ENCODE data around the gene DLEC1.
"Not testable (repeated sequence)": the region's sequence is repeated elsewhere in the genome, so short reads cannot be mapped to it uniquely, and the experiment has no call there.

Gene DLEC1

DNA sequence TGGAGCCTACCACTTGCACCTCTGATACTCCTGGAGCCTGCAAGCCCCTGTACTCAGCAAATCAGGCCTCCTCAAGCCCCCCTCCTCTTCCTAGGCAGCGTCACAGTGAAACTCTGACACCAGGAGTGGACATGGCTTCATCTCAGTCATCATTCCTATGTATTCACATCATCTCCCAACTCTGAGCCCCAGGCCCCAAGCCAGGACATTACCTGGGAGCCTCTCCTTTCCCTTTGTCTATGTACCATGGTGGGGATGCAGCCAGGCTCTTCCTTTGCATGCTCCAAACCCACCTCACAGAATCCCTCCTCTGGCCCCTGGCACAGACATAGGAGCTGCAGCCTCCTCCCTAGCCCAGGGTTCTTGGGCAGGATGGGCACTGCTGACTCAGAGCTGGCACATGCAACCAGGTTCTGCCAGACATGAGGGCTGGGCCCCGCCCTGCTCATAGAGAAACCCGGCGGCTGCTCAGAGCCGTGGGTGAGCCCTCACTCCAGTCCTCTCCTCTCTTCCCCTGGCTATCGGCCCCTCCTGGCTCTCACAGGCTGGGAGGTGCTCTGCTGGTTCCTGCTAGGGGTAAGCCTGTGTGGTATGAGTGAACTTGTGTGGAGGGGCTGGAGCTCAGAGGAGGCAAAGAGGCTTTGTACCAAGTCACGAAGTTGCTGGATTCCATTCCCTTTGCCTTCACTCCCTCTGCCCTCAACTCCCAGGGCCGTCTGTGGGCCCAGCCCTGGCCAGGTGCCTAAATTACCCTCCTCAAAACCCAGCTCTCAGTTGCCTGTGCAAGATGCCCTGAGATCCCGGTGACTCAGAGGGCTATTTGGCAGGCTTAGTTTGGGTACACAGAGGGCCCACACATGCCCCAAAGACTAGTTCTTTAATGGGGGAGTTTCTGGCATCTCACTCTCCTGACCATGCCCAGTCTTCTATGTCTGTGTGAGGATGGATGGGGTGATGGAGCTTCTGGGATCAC is 7.7 kb upstream of the DLEC1 start:
- Histone ChIP-seq H3K9me3 (ENCODE audit: insufficient read depth, low read length) (no peaks in the 10 kb centered on the region), H3K27me3 (ENCODE audit: low read length) (no peaks in the 10 kb centered on the region), H3K4me2 (ENCODE audit: low read depth, low read length, poor library complexity, severe bottlenecking) (no peak overlapping the region), H4K20me1 (ENCODE audit: low read depth, low read length) (no peaks in the 10 kb centered on the region), H3F3A (ENCODE audit: insufficient read depth) (no peaks in the 10 kb centered on the region), H3K9ac (ENCODE audit: low read length) (no peak overlapping the region), H3K4me3 (ENCODE audit: insufficient read depth, low read length, poor library complexity, severe bottlenecking) (no peak overlapping the region), H3K79me2 (ENCODE audit: insufficient read depth, low read length) (no peaks in the 10 kb centered on the region), H3K9me2 (replicated peaks; ENCODE audit: insufficient read depth, low read length) (no peaks in the 10 kb centered on the region), H3K27ac (ENCODE audit: low read depth, low read length) (no peak overlapping the region), H3K36me3 (ENCODE audit: low read length) (no peaks in the 10 kb centered on the region), H2AFZ (ENCODE audit: low read depth, low read length, severe bottlenecking) (no peak overlapping the region)
- TF ChIP-seq, protein P1, sequence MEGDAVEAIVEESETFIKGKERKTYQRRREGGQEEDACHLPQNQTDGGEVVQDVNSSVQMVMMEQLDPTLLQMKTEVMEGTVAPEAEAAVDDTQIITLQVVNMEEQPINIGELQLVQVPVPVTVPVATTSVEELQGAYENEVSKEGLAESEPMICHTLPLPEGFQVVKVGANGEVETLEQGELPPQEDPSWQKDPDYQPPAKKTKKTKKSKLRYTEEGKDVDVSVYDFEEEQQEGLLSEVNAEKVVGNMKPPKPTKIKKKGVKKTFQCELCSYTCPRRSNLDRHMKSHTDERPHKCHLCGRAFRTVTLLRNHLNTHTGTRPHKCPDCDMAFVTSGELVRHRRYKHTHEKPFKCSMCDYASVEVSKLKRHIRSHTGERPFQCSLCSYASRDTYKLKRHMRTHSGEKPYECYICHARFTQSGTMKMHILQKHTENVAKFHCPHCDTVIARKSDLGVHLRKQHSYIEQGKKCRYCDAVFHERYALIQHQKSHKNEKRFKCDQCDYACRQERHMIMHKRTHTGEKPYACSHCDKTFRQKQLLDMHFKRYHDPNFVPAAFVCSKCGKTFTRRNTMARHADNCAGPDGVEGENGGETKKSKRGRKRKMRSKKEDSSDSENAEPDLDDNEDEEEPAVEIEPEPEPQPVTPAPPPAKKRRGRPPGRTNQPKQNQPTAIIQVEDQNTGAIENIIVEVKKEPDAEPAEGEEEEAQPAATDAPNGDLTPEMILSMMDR (IDR thresholded peaks at IDR 0.05; ENCODE audit: insufficient read depth, low read length, poor library complexity, severe bottlenecking) = no peak
- TF ChIP-seq EZH2phosphoT487 (conservative IDR thresholded peaks at IDR 0.05; ENCODE audit: low read length) = no peak

DNA sequence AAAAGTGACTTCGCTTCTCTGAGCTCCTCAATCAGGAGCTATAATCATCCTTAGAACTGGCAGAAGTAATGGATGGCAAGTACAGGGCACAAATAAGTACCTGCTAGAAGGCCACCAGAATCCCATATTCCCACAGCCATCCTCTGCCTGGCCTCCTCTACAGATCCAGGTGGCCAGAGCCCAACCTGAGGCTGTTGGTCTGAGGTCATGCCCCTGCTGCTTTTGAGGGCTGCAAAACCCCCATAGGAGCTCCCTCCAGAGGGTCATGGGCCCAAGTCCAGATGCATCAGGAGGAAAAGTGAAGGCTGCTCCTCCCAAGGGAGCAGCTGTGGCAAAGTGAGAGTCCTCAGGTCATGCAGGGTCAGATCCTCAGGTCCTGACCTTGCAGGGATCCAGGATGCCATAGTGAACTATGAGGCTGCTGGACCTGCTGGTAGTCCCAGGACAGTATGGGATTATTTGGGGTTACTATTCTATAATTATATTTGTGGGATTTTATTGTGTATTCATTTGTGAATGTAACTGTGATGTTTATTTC is 6.6 kb upstream of the DLEC1 start:
- Histone ChIP-seq H3K9me3 (ENCODE audit: insufficient read depth, low read length) (no peaks in the 10 kb centered on the region), H3K27me3 (ENCODE audit: low read length) (no peaks in the 10 kb centered on the region), H3K9ac (ENCODE audit: low read length) (no peak overlapping the region), H3K36me3 (ENCODE audit: low read length) (no peaks in the 10 kb centered on the region), H3K27ac (ENCODE audit: low read depth, low read length) (no peak overlapping the region), H3K4me3 (ENCODE audit: insufficient read depth, low read length, poor library complexity, severe bottlenecking) (no peak overlapping the region), H3K9me2 (replicated peaks; ENCODE audit: insufficient read depth, low read length) (no peaks in the 10 kb centered on the region), H3F3A (ENCODE audit: insufficient read depth) (no peaks in the 10 kb centered on the region), H3K4me2 (ENCODE audit: low read depth, low read length, poor library complexity, severe bottlenecking) (no peak overlapping the region), H2AFZ (ENCODE audit: low read depth, low read length, severe bottlenecking) (no peak overlapping the region), H4K20me1 (ENCODE audit: low read depth, low read length) (no peaks in the 10 kb centered on the region), H3K79me2 (ENCODE audit: insufficient read depth, low read length) (no peaks in the 10 kb centered on the region)
- TF ChIP-seq, protein P1 (IDR thresholded peaks at IDR 0.05; ENCODE audit: insufficient read depth, low read length, poor library complexity, severe bottlenecking) = no peak
- TF ChIP-seq EZH2phosphoT487 (conservative IDR thresholded peaks at IDR 0.05; ENCODE audit: low read length) = no peak

DNA sequence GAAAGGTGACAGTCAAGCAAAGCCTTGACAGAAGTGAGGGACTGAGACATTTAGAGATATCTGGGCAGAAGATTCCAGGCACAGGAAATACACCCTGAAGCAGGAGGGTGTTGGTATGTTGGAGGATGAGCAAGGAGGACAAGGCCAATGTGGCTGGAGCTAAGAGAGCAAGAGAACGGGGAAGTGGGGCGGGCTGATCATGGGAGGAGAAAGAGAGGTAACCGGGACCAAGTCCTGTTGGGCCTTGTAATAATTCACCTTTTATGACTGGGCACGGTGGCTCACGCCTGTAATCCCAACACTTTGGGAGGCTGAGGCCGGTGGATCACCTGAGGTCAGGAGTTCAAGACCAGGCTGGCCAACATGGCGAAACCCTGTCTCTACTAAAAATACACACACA is 5.4 kb upstream of the DLEC1 start:
- not testable (repeated sequence) for H3K36me3 ChIP-seq (ENCODE audit: low read length); H3K9me2 ChIP-seq (replicated peaks; ENCODE audit: insufficient read depth, low read length); H3K4me3 ChIP-seq (ENCODE audit: insufficient read depth, low read length, poor library complexity, severe bottlenecking); H3K27ac ChIP-seq (ENCODE audit: low read depth, low read length); H3F3A ChIP-seq (ENCODE audit: insufficient read depth); H3K9ac ChIP-seq (ENCODE audit: low read length); H3K27me3 ChIP-seq (ENCODE audit: low read length); H3K4me2 ChIP-seq (ENCODE audit: low read depth, low read length, poor library complexity, severe bottlenecking); H2AFZ ChIP-seq (ENCODE audit: low read depth, low read length, severe bottlenecking); H4K20me1 ChIP-seq (ENCODE audit: low read depth, low read length); H3K9me3 ChIP-seq (ENCODE audit: insufficient read depth, low read length); H3K79me2 ChIP-seq (ENCODE audit: insufficient read depth, low read length)

DNA sequence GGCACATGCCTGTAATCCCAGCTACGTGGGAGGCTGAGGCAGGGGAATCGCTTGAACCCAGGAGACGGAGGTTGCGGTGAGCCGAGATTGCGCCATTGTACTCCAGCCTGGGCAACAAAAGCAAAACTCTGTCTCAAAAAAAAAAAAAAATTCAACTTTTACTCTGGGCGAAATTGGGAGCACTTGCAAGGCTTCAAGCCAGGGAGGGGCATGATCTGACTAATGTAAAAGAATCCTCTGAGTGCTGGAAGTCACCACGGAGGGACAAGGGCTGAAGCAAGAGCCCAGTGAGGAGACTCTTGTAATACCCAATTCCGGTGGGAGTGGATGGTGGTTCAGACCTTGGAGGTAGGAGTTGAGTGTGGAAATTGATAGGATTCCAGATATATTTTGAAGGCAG is 4.7 kb upstream of the DLEC1 start:
- H4K20me1 ChIP-seq (ENCODE audit: low read depth, low read length) = not testable (repeated sequence)

More for the DNA sequence above, 4.7 kb upstream of the DLEC1 start:
- H3K79me2 ChIP-seq (ENCODE audit: insufficient read depth, low read length); H3K36me3 ChIP-seq (ENCODE audit: low read length); H3F3A ChIP-seq (ENCODE audit: insufficient read depth); H3K9ac ChIP-seq (ENCODE audit: low read length); H3K27me3 ChIP-seq (ENCODE audit: low read length); H3K27ac ChIP-seq (ENCODE audit: low read depth, low read length); H2AFZ ChIP-seq (ENCODE audit: low read depth, low read length, severe bottlenecking); H3K4me3 ChIP-seq (ENCODE audit: insufficient read depth, low read length, poor library complexity, severe bottlenecking); H3K9me3 ChIP-seq (ENCODE audit: insufficient read depth, low read length); H3K9me2 ChIP-seq (replicated peaks; ENCODE audit: insufficient read depth, low read length); H3K4me2 ChIP-seq (ENCODE audit: low read depth, low read length, poor library complexity, severe bottlenecking): not testable (repeated sequence)

Data from SU-DHL-6 (cell line).